Neural cell (in vitro differentiated cells): ENCODE measurements around the gene CFAP210. TPM values are rescaled to one million over a fixed set of nuclear protein-coding genes. Genes with fewer than 3 reads are reported as not detected.

ENCODE experiments used
- H2AFZ ChIP-seq: fragments of 200-600, 300-800 bp; sonication (generic), shearing (Covaris generic); 2 replicates; pipeline ENCODE4 v1.6.0; 2014; ENCODE audit warnings: low read depth, mild to moderate bottlenecking, antibody characterized with exemption, low read length, moderate library complexity
- H3F3A ChIP-seq: fragments of 200-600 bp; shearing (Covaris generic); 2 replicates; pipeline ENCODE4 v1.6.1; 2016; ENCODE audit warnings: mild to moderate bottlenecking, moderate library complexity, mixed read lengths, antibody characterized with exemption, low read length; ENCODE audit not compliant: insufficient read depth, poor library complexity, severe bottlenecking
- H3K27ac ChIP-seq: fragments of 200-600, 300-800 bp; sonication (generic), shearing (Covaris generic); 2 replicates; pipeline ENCODE4 v1.5.1; 2014; ENCODE audit warnings: mild to moderate bottlenecking, low read length, moderate library complexity
- H3K27me3 ChIP-seq: fragments of 300-800, 200-600 bp; sonication (generic), shearing (Covaris generic); 2 replicates; pipeline ENCODE4 v1.6.0; 2014; ENCODE audit warnings: mild to moderate bottlenecking, low read depth, low read length, moderate library complexity; ENCODE audit not compliant: insufficient read depth
- H3K36me3 ChIP-seq: fragments of 300-800, 200-600 bp; sonication (generic), shearing (Covaris generic); 2 replicates; pipeline ENCODE4 v1.5.1; 2014; ENCODE audit warnings: mild to moderate bottlenecking, antibody characterized with exemption, low read length, moderate library complexity; ENCODE audit not compliant: insufficient read depth
- H3K4me2 ChIP-seq: fragments of 300-800, 200-600 bp; sonication (generic), shearing (Covaris generic); 2 replicates; pipeline ENCODE4 v1.6.0; 2014; ENCODE audit warnings: mild to moderate bottlenecking, low read length
- H3K4me3 ChIP-seq: fragments of 300-800, 200-600 bp; sonication (generic), shearing (Covaris generic); 2 replicates; pipeline ENCODE4 v1.5.1; 2014; ENCODE audit warnings: mild to moderate bottlenecking, low read length, moderate library complexity
- H3K79me2 ChIP-seq: fragments of 200-600 bp; shearing (Covaris generic); replicated peaks from 2 replicates; pipeline ENCODE4 v1.6.0; 2014; ENCODE audit warnings: mild to moderate bottlenecking, low read length, moderate library complexity; ENCODE audit not compliant: insufficient read depth
- H3K9ac ChIP-seq: fragments of 300-800, 200-600 bp; sonication (generic), shearing (Covaris generic); 2 replicates; pipeline ENCODE4 v1.6.1; 2016; ENCODE audit warnings: mild to moderate bottlenecking, low read length, mixed read lengths
- H3K9me2 ChIP-seq: fragments of 200-600 bp; shearing (Covaris generic); 2 replicates; pipeline ENCODE4 v1.6.1; 2016; ENCODE audit warnings: mild to moderate bottlenecking, low read length, mixed read lengths; ENCODE audit not compliant: insufficient read depth
- H3K9me3 ChIP-seq: fragments of 200-600, 300-800 bp; sonication (generic), shearing (Covaris generic); 2 replicates; pipeline ENCODE4 v1.6.1; 2016; ENCODE audit warnings: mild to moderate bottlenecking, mixed run types, low read length, moderate library complexity, mixed read lengths
- H4K20me1 ChIP-seq: fragments of 200-600 bp; shearing (Covaris generic); 2 replicates; pipeline ENCODE4 v1.6.1; 2016; ENCODE audit warnings: mild to moderate bottlenecking, mixed run types; ENCODE audit not compliant: insufficient read depth
- EP300 ChIP-seq: fragments of 450-650 bp; conservative IDR thresholded peaks from 2 replicates; pipeline ENCODE4 v1.6.1; 2014; ENCODE audit warnings: antibody characterized with exemption, mild to moderate bottlenecking, moderate library complexity; ENCODE audit not compliant: poor library complexity, severe bottlenecking
- EZH2 ChIP-seq: fragments of 200-600, 300-800 bp; shearing (Covaris generic), sonication (generic); IDR thresholded peaks from 2 replicates; pipeline ENCODE4 v1.6.1; 2014; ENCODE audit warnings: antibody characterized with exemption, low read length, borderline replicate concordance, mild to moderate bottlenecking; ENCODE audit not compliant: insufficient read depth, poor library complexity, severe bottlenecking
- MXI1 ChIP-seq: fragments of 450-650 bp; conservative IDR thresholded peaks from 2 replicates; pipeline ENCODE4 v1.6.1; 2014; ENCODE audit warnings: antibody characterized with exemption, mild to moderate bottlenecking; ENCODE audit not compliant: poor library complexity, severe bottlenecking
- POLR2AphosphoS5 ChIP-seq: IDR thresholded peaks from 2 replicates; pipeline ENCODE4 v1.6.1; 2012
- RAD21 ChIP-seq: fragments of 450-650 bp; conservative IDR thresholded peaks from 2 replicates; pipeline ENCODE4 v1.6.1; 2014; ENCODE audit warnings: antibody characterized with exemption, mild to moderate bottlenecking, moderate library complexity
- SMC3 ChIP-seq: fragments of 450-650 bp; conservative IDR thresholded peaks from 2 replicates; pipeline ENCODE4 v1.6.1; 2014; ENCODE audit warnings: antibody characterized with exemption, mild to moderate bottlenecking, moderate library complexity; ENCODE audit not compliant: poor library complexity
- TAF1 ChIP-seq: IDR thresholded peaks from 2 replicates; pipeline ENCODE4 v1.6.1; 2012; ENCODE audit warnings: low read depth
- polyA plus RNA-seq: library from polyadenylated mRNA; depleted of rRNA; stranded (reverse); fragments of >200 nt; gene quantifications from 2 replicates; pipeline ENCODE4 v1.2.3, GENCODE V29; 2014
- TF ChIP-seq, protein P1 (sequence below): IDR thresholded peaks from 2 replicates; pipeline ENCODE4 v1.6.1; 2012; ENCODE audit warnings: borderline replicate concordance
- TF ChIP-seq, protein P2 (sequence below): fragments of 450-650 bp; IDR thresholded peaks from 2 replicates; pipeline ENCODE4 v1.5.1; 2014; ENCODE audit warnings: antibody characterized with exemption, mild to moderate bottlenecking, moderate library complexity; ENCODE audit not compliant: poor library complexity, severe bottlenecking

CFAP210 gene
- polyA plus RNA-seq, 1 donor from 2014 or later, result 0.20 TPM

DNA sequence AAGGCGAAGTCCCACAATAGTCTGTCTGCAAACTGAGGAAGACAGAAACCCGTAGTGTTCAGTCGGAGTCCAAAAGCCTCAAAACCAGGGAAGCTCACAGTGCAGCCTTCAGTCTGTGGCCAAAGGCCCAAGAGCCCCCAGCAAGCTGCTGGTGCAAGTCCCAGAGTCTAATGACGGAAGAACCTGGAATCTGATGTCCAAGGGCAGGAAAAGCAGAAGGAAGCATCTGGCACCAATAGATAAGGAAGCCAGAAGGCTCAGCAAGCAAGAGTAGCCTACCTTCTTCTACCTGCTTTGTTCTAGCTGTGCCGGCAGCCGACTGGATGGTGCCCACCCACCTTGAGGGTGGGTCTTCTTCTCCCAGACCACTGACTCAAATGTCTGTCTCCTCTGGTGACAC is 21.8 kb downstream of the CFAP210 start:
- Histone ChIP-seq H3K4me2 (no peak overlapping the region), H2AFZ (no peak overlapping the region), H3K36me3 (no peaks in the 10 kb centered on the region), H4K20me1 (no peaks in the 10 kb centered on the region), H3K9ac (no peak overlapping the region), H3K27ac (no peak overlapping the region), H3K79me2 (no peaks in the 10 kb centered on the region), H3K4me3 (no peak overlapping the region), H3F3A (no peaks in the 10 kb centered on the region), H3K9me2 (no peaks in the 10 kb centered on the region), H3K27me3 (no peaks in the 10 kb centered on the region), H3K9me3 (no peaks in the 10 kb centered on the region)
- TF ChIP-seq, protein P1, sequence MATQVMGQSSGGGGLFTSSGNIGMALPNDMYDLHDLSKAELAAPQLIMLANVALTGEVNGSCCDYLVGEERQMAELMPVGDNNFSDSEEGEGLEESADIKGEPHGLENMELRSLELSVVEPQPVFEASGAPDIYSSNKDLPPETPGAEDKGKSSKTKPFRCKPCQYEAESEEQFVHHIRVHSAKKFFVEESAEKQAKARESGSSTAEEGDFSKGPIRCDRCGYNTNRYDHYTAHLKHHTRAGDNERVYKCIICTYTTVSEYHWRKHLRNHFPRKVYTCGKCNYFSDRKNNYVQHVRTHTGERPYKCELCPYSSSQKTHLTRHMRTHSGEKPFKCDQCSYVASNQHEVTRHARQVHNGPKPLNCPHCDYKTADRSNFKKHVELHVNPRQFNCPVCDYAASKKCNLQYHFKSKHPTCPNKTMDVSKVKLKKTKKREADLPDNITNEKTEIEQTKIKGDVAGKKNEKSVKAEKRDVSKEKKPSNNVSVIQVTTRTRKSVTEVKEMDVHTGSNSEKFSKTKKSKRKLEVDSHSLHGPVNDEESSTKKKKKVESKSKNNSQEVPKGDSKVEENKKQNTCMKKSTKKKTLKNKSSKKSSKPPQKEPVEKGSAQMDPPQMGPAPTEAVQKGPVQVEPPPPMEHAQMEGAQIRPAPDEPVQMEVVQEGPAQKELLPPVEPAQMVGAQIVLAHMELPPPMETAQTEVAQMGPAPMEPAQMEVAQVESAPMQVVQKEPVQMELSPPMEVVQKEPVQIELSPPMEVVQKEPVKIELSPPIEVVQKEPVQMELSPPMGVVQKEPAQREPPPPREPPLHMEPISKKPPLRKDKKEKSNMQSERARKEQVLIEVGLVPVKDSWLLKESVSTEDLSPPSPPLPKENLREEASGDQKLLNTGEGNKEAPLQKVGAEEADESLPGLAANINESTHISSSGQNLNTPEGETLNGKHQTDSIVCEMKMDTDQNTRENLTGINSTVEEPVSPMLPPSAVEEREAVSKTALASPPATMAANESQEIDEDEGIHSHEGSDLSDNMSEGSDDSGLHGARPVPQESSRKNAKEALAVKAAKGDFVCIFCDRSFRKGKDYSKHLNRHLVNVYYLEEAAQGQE, result no peak
- no peak for TF ChIP-seq EZH2
- TF ChIP-seq MXI1, result no peak
- no peak for TF ChIP-seq RAD21
- no peak for TF ChIP-seq TAF1
- no peak for TF ChIP-seq POLR2AphosphoS5
- TF ChIP-seq EP300, result no peak
- TF ChIP-seq, protein P2, sequence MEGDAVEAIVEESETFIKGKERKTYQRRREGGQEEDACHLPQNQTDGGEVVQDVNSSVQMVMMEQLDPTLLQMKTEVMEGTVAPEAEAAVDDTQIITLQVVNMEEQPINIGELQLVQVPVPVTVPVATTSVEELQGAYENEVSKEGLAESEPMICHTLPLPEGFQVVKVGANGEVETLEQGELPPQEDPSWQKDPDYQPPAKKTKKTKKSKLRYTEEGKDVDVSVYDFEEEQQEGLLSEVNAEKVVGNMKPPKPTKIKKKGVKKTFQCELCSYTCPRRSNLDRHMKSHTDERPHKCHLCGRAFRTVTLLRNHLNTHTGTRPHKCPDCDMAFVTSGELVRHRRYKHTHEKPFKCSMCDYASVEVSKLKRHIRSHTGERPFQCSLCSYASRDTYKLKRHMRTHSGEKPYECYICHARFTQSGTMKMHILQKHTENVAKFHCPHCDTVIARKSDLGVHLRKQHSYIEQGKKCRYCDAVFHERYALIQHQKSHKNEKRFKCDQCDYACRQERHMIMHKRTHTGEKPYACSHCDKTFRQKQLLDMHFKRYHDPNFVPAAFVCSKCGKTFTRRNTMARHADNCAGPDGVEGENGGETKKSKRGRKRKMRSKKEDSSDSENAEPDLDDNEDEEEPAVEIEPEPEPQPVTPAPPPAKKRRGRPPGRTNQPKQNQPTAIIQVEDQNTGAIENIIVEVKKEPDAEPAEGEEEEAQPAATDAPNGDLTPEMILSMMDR, result no peak
- no peak for TF ChIP-seq SMC3

DNA sequence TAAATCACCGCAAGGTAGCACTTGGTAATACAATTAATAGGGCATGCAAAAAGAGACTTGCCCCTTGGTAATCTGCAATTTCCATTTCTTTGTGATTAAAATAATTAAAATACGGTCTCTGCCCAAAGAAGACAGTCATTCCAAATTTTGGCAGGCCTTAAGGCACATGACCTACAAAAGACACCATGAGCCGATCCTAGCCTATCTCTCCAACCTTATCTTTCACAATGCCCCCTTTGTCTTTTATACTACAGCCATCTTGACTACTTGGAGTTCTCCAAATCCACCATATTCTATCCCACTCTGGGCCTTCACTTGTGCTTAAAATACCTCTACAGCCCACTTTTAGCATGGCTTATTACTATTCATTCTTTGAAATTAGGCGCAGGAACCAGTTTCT is 23.3 kb downstream of the CFAP210 start:
- H3K27me3 ChIP-seq, result no peaks in the 10 kb centered on the region
- no peaks in the 10 kb centered on the region for H4K20me1 ChIP-seq
- H3F3A ChIP-seq, result no peaks in the 10 kb centered on the region
- no peaks in the 10 kb centered on the region for H3K79me2 ChIP-seq
- H2AFZ ChIP-seq, result no peak overlapping the region
- no peak overlapping the region for H3K27ac ChIP-seq
- no peaks in the 10 kb centered on the region for H3K9me3 ChIP-seq
- TF ChIP-seq SMC3, result no peak
- no peak for TF ChIP-seq MXI1
- no peak for TF ChIP-seq TAF1
- TF ChIP-seq, protein P2, result no peak
- no peak for TF ChIP-seq EP300
- TF ChIP-seq, protein P1, result no peak
- H3K9me2 ChIP-seq, result no peaks in the 10 kb centered on the region
- H3K4me2 ChIP-seq, result no peak overlapping the region
- H3K9ac ChIP-seq, result no peak overlapping the region
- no peaks in the 10 kb centered on the region for H3K36me3 ChIP-seq
- no peak overlapping the region for H3K4me3 ChIP-seq
